Hepatocyte (in vitro differentiated cells): ENCODE data around the gene CRTAC1. TPM values are rescaled to one million over a fixed set of nuclear protein-coding genes. Genes with fewer than 3 reads are reported as not detected.
A peak's percentile ranks its signal among the peaks of the same experiment; 100 is the strongest.

Experiments
- DNase-seq: peaks from one replicate; pipeline ENCODE4 v3.0.0-alpha.2; 2016; ENCODE audit warnings: low spot score
- H2AFZ ChIP-seq: fragments of 200-600 bp; sonication (generic); 2 replicates; pipeline ENCODE4 v1.6.0; 2016; ENCODE audit warnings: antibody characterized with exemption, mild to moderate bottlenecking
- H3K27ac ChIP-seq: fragments of 200-600 bp; sonication (generic); 2 replicates; pipeline ENCODE4 v1.5.1; 2016; ENCODE audit warnings: mild to moderate bottlenecking
- H3K27me3 ChIP-seq: fragments of 200-600 bp; sonication (generic); 2 replicates; pipeline ENCODE4 v1.6.1; 2016
- H3K36me3 ChIP-seq: fragments of 200-600 bp; sonication (generic); replicated peaks from 2 replicates; pipeline ENCODE4 v1.5.1; 2016; ENCODE audit warnings: low read depth; ENCODE audit not compliant: insufficient read depth
- H3K4me1 ChIP-seq: fragments of 200-600 bp; sonication (generic); 2 replicates; pipeline ENCODE4 v1.5.1; 2016; ENCODE audit warnings: mild to moderate bottlenecking, moderate library complexity; ENCODE audit not compliant: insufficient read depth
- H3K4me2 ChIP-seq: fragments of 200-600 bp; sonication (generic); 2 replicates; pipeline ENCODE4 v1.6.0; 2016
- H3K4me3 ChIP-seq: fragments of 200-600 bp; sonication (generic); 2 replicates; pipeline ENCODE4 v1.5.1; 2016; ENCODE audit warnings: mild to moderate bottlenecking
- H3K79me2 ChIP-seq: fragments of 200-600 bp; sonication (generic); 2 replicates; pipeline ENCODE4 v1.6.0; 2017; ENCODE audit warnings: mild to moderate bottlenecking
- H3K9me2 ChIP-seq: fragments of 200-600 bp; sonication (generic); replicated peaks from 2 replicates; pipeline ENCODE4 v1.6.0; 2017; ENCODE audit warnings: mild to moderate bottlenecking; ENCODE audit not compliant: insufficient read depth
- H3K9me3 ChIP-seq: fragments of 200-600 bp; sonication (generic); 2 replicates; pipeline ENCODE4 v1.5.1; 2016; ENCODE audit warnings: low read depth, mild to moderate bottlenecking
- H4K20me1 ChIP-seq: fragments of 200-600 bp; sonication (generic); 2 replicates; pipeline ENCODE4 v1.6.0; 2016; ENCODE audit warnings: mild to moderate bottlenecking; ENCODE audit not compliant: insufficient read depth, poor library complexity, severe bottlenecking
- CTCF ChIP-seq: fragments of 200-600 bp; sonication (generic); IDR thresholded peaks from 2 replicates; pipeline ENCODE4 v1.5.1; 2016; ENCODE audit warnings: antibody characterized with exemption, mild to moderate bottlenecking; ENCODE audit not compliant: poor library complexity
- EZH2 ChIP-seq: fragments of 200-600 bp; sonication (generic); IDR thresholded peaks from 2 replicates; pipeline ENCODE4 v1.6.1; 2016; ENCODE audit warnings: antibody characterized with exemption, mild to moderate bottlenecking, borderline replicate concordance
- EZH2phosphoT487 ChIP-seq: fragments of 200-600 bp; sonication (generic); IDR thresholded peaks from one replicate; pipeline ENCODE4 v1.6.1; 2018; ENCODE audit warnings: antibody characterized with exemption, mild to moderate bottlenecking, low read depth, moderate library complexity; ENCODE audit not compliant: unreplicated experiment, severe bottlenecking
- WGBS: methylation state at CpG from one replicate; pipeline ENCODE4 v1.1.6; 2016; ENCODE audit warnings: low lambda C conversion rate; ENCODE audit errors: missing lambda C conversion rate; 5-methylcytosine and 5-hydroxymethylcytosine counted together
- polyA plus RNA-seq: library from polyadenylated mRNA; unstranded; fragments of >200 nt; fragmentation: Nextera tagmentation; extraction: Ambion mirVana; gene quantifications from 2 replicates; pipeline ENCODE4 v1.2.1, GENCODE V29; 2016
- total RNA-seq: library from RNA; depleted of rRNA; stranded (reverse); fragments of >200 nt; gene quantifications from 2 replicates; pipeline ENCODE4 v1.2.3, GENCODE V29; 2014

Gene CRTAC1
- total and polyA plus RNA-seq, 2 experiments from 2014 or later, result 0.47 to 0.76 TPM

GRCh38 chr10:97869091-97870042 is 161.1 kb downstream of the CRTAC1 start:
- TF ChIP-seq CTCF (peak; percentile 73), EZH2 (no peak)
- WGBS, result 36% methylated on average over 19 of the region's 19 CpGs
- Histone ChIP-seq H3K27ac (no peak overlapping the region), H3K79me2 (no peaks in the 10 kb centered on the region), H3K36me3 (no peaks in the 10 kb centered on the region), H3K4me3 (no peak overlapping the region), H3K9me3 (no peaks in the 10 kb centered on the region), H3K4me1 (peaks cover 7% of the 10 kb centered on the region), H3K4me2 (peak overlapping the region; percentile 15), H2AFZ (no peak overlapping the region), H3K9me2 (no peaks in the 10 kb centered on the region), H4K20me1 (no peaks in the 10 kb centered on the region), H3K27me3 (peaks cover 22% of the 10 kb centered on the region)
- DNase-seq, result peak; percentile 89

- Histone ChIP-seq H4K20me1 (no peaks in the 10 kb centered on the region), H3K9me2 (no peaks in the 10 kb centered on the region), H3K4me1 (peaks cover 7% of the 10 kb centered on the region), H3K79me2 (no peaks in the 10 kb centered on the region), H3K27ac (no peak overlapping the region), H3K4me3 (no peak overlapping the region), H3K4me2 (no peak overlapping the region), H2AFZ (no peak overlapping the region), H3K36me3 (no peaks in the 10 kb centered on the region), H3K27me3 (peaks cover 16% of the 10 kb centered on the region), H3K9me3 (no peaks in the 10 kb centered on the region)
- WGBS, result 79% methylated on average over 4 of the region's 4 CpGs
- TF ChIP-seq CTCF, result no peak
- TF ChIP-seq EZH2phosphoT487, result no peak
- no peak for TF ChIP-seq EZH2
- DNase-seq, result no peak
Observed at GRCh38 chr10:97868134-97868685, 162.2 kb downstream of the CRTAC1 start.

DNA sequence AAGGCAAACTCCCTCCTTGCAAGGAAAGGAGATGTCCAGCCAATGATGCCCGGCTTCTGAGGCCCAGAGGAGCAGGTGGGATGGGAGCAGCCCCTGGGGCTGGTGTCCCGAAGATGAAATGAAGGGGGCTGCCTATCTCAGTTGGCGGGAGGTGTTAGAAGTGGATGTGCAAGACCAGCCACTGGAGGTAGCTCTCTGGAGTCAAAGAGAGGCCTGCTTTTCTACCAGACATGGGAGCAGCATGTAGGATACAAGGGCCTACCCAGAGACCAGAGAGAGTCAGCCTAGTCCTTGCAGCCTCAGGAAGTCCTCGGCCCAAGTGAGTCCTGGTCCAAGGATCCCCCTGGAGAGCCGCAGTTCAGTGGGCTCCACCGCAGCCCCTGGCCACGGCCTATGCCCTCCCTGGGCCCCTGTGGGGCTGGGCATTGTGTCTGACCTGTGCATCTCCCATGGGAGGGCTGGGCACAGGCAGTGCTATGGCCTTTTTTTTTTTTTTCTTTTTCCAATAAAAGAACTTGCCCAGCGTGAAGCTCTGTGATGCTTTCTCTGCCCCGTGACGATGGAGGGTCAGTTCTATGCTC is 163.1 kb downstream of the CRTAC1 start:
- H3K27ac ChIP-seq, result no peak overlapping the region
- H3K9me2 ChIP-seq, result no peaks in the 10 kb centered on the region
- no peaks in the 10 kb centered on the region for H4K20me1 ChIP-seq
- TF ChIP-seq EZH2phosphoT487 (no peak), CTCF (no peak), EZH2 (no peak)
- no peaks in the 10 kb centered on the region for H3K79me2 ChIP-seq
- H3K9me3 ChIP-seq, result no peaks in the 10 kb centered on the region
- H2AFZ ChIP-seq, result no peak overlapping the region
- H3K4me2 ChIP-seq, result no peak overlapping the region
- no peak overlapping the region for H3K4me3 ChIP-seq
- H3K27me3 ChIP-seq, result peaks cover 16% of the 10 kb centered on the region
- no peaks in the 10 kb centered on the region for H3K36me3 ChIP-seq
- 91% methylated on average over 10 of the region's 10 CpGs for WGBS
- H3K4me1 ChIP-seq, result peaks cover 7% of the 10 kb centered on the region
- DNase-seq, result no peak
